SKM-1 (cell line): ENCODE measurements around the gene SYCP2.
"Not testable (repeated sequence)": the region's sequence is repeated elsewhere in the genome, so short reads cannot be mapped to it uniquely, and the experiment has no call there.

Experiments
- DNase-seq: peaks from one replicate; lab custom pipeline; 2025; ENCODE audit not compliant: unreplicated experiment; lab: John Stamatoyannopoulos, UW

SYCP2 gene

GRCh38 chr20:59933296-59933848 is at the start of gene SYCP2:
TSS of gene SYCP2 (minus strand) at chr20:59933637. CDS start at chr20:59922413, 11,224 bp downstream.
- DNase-seq, result peak; percentile 24

- DNase-seq, result no peak
Measured at GRCh38 chr20:59983076-59983475, 49.6 kb upstream of the SYCP2 start.

GRCh38 chr20:59977086-59977485 is 43.6 kb upstream of the SYCP2 start:
- no peak for DNase-seq

- no peak for DNase-seq
Measured at GRCh38 chr20:59976156-59976782, 42.8 kb upstream of the SYCP2 start.

GRCh38 chr20:59972037-59972801 is 38.8 kb upstream of the SYCP2 start:
- no peak for DNase-seq

- DNase-seq, result no peak
Measured at GRCh38 chr20:59971428-59971827, 38.0 kb upstream of the SYCP2 start.

- DNase-seq, result no peak
Measured at GRCh38 chr20:59966428-59966827, 33.0 kb upstream of the SYCP2 start.

GRCh38 chr20:59962155-59962554 is 28.7 kb upstream of the SYCP2 start:
- no peak for DNase-seq

GRCh38 chr20:59961423-59961822 is 28.0 kb upstream of the SYCP2 start:
- no peak for DNase-seq

- DNase-seq, result no peak
Measured at GRCh38 chr20:59958626-59959025, 25.2 kb upstream of the SYCP2 start.

GRCh38 chr20:59958123-59958522 is 24.7 kb upstream of the SYCP2 start, which contains the start of gene CDH26:
TSS of gene CDH26 (plus strand) at chr20:59958423. CDS start at chr20:59958727, 304 bp downstream.
- no peak for DNase-seq

GRCh38 chr20:59957568-59957967 is 24.1 kb upstream of the SYCP2 start:
- DNase-seq, result not testable (repeated sequence)

- peak; percentile 8 for DNase-seq
Measured at GRCh38 chr20:59955131-59955796, 21.8 kb upstream of the SYCP2 start.

- no peak for DNase-seq
Measured at GRCh38 chr20:59954718-59955117, 21.3 kb upstream of the SYCP2 start.

- DNase-seq, result no peak
Measured at GRCh38 chr20:59949911-59950310, 16.5 kb upstream of the SYCP2 start.

GRCh38 chr20:59948828-59949720 is 15.6 kb upstream of the SYCP2 start:
- no peak for DNase-seq

GRCh38 chr20:59948212-59948611 is 14.8 kb upstream of the SYCP2 start:
- DNase-seq, result no peak

- DNase-seq, result no peak
Measured at GRCh38 chr20:59947376-59947775, 13.9 kb upstream of the SYCP2 start.

- DNase-seq, result no peak
Measured at GRCh38 chr20:59945731-59946130, 12.3 kb upstream of the SYCP2 start.

- no peak for DNase-seq
Measured at GRCh38 chr20:59945175-59945574, 11.7 kb upstream of the SYCP2 start.

- DNase-seq, result no peak
Measured at GRCh38 chr20:59944726-59945125, 11.3 kb upstream of the SYCP2 start.
